ENCODE measurements around the gene ZNF222.

The ZNF222 gene

GRCh38 chr19:44002212-44002565 is 23.0 kb upstream of the ZNF222 start:
- ATAC-seq = peak; percentile 4; the same call in 2 of the 3 replicates
- TF ChIP-seq TSHZ2 (CRISPR knock-in tag; IDR thresholded peaks at IDR 0.05) (no peak), ESRRG (CRISPR knock-in tag; IDR thresholded peaks at IDR 0.05) (no peak), GLIS3 (CRISPR knock-in tag; IDR thresholded peaks at IDR 0.05) (no peak), PATZ1 (CRISPR knock-in tag; IDR thresholded peaks at IDR 0.05; ENCODE audit: borderline replicate concordance) (no peak), RARB (CRISPR knock-in tag; IDR thresholded peaks at IDR 0.05) (no peak), CSDC2 (CRISPR knock-in tag; IDR thresholded peaks at IDR 0.05) (no peak), OSR1 (CRISPR knock-in tag; IDR thresholded peaks at IDR 0.05) (no peak), BACH2 (CRISPR knock-in tag; IDR thresholded peaks at IDR 0.05; ENCODE audit: borderline replicate concordance) (no peak), ZFP30 (CRISPR knock-in tag; IDR thresholded peaks at IDR 0.05) (no peak), ZNF70 (CRISPR knock-in tag; IDR thresholded peaks at IDR 0.05) (no peak), ZNF8 (CRISPR knock-in tag; IDR thresholded peaks at IDR 0.05) (no peak), ZC3H10 (CRISPR knock-in tag; IDR thresholded peaks at IDR 0.05) (no peak), TCF4 (CRISPR knock-in tag; IDR thresholded peaks at IDR 0.05; ENCODE audit: borderline replicate concordance) (no peak), ISL1 (CRISPR knock-in tag; IDR thresholded peaks at IDR 0.05) (no peak), ZNF565 (CRISPR knock-in tag; conservative IDR thresholded peaks at IDR 0.05; ENCODE audit: low read depth) (no peak), SNAI2 (CRISPR knock-in tag; IDR thresholded peaks at IDR 0.05) (no peak)

- no peak for TF ChIP-seq PPARA (CRISPR knock-in tag; IDR thresholded peaks at IDR 0.05; ENCODE audit: borderline replicate concordance)
- no peak for TF ChIP-seq ZNF565 (CRISPR knock-in tag; conservative IDR thresholded peaks at IDR 0.05; ENCODE audit: low read depth)
- TF ChIP-seq CSDC2 (CRISPR knock-in tag; IDR thresholded peaks at IDR 0.05) = no peak
- peak; percentile 99 for ATAC-seq
These were observed 22.4 kb upstream of the ZNF222 start, which contains the start of gene ZNF230 for GRCh38 chr19:44002566-44003460. ZNF230 (plus strand) TSS chr19:44002957; CDS start chr19:44007079, 4,122 bp downstream.

- TF ChIP-seq ZNF70 (CRISPR knock-in tag; IDR thresholded peaks at IDR 0.05) (no peak), ZNF8 (CRISPR knock-in tag; IDR thresholded peaks at IDR 0.05) (no peak), PPARA (CRISPR knock-in tag; IDR thresholded peaks at IDR 0.05; ENCODE audit: borderline replicate concordance) (no peak), PATZ1 (CRISPR knock-in tag; IDR thresholded peaks at IDR 0.05; ENCODE audit: borderline replicate concordance) (no peak), ZNF565 (CRISPR knock-in tag; conservative IDR thresholded peaks at IDR 0.05; ENCODE audit: low read depth) (no peak), POU6F1 (CRISPR knock-in tag; IDR thresholded peaks at IDR 0.05; ENCODE audit: borderline replicate concordance, low read depth) (no peak), CREB5 (CRISPR knock-in tag; IDR thresholded peaks at IDR 0.05; ENCODE audit: low read depth) (no peak), ISL1 (CRISPR knock-in tag; IDR thresholded peaks at IDR 0.05) (no peak), OSR1 (CRISPR knock-in tag; IDR thresholded peaks at IDR 0.05) (no peak), GLIS3 (CRISPR knock-in tag; IDR thresholded peaks at IDR 0.05) (no peak), BACH2 (CRISPR knock-in tag; IDR thresholded peaks at IDR 0.05; ENCODE audit: borderline replicate concordance) (no peak), CSRNP3 (CRISPR knock-in tag; IDR thresholded peaks at IDR 0.05) (no peak), TOX (CRISPR knock-in tag; IDR thresholded peaks at IDR 0.05; ENCODE audit: borderline replicate concordance) (no peak)
- peak; percentile 50 for ATAC-seq
These were observed 21.6 kb upstream of the ZNF222 start for GRCh38 chr19:44003461-44004009.

Measured in SK-N-SH treated with all-trans-retinoic acid at 6 μM for 48 hours (cell line).